ENCODE measurements around the gene C4A. TPM values are rescaled to one million over a fixed set of nuclear protein-coding genes. Genes with fewer than 3 reads are reported as not detected.

C4A gene
- total RNA-seq, 1 donor from 2014 or later: 14.1 TPM

- Mint-ChIP-seq H3K27ac (no peak overlapping the region), H3K36me3 (ENCODE audit: insufficient read depth) (peaks cover 11% of the 10 kb centered on the region), H3K4me1 (ENCODE audit: low read depth) (peaks cover 7% of the 10 kb centered on the region), H3K4me3 (ENCODE audit: low read depth) (no peak overlapping the region), H3K9me3 (ENCODE audit: low read depth) (no peaks in the 10 kb centered on the region), H3K27me3 (no peaks in the 10 kb centered on the region)
- DNase-seq (ENCODE audit: low spot score, unreplicated experiment): no peak
- no peak for TF ChIP-seq CTCF (IDR thresholded peaks at IDR 0.05; ENCODE audit: unreplicated experiment)
These were observed 13.9 kb upstream of the C4A start for GRCh38 chr6:31967926-31968320.

GRCh38 chr6:31968326-31968725 is 13.5 kb upstream of the C4A start:
- Mint-ChIP-seq H3K27me3 (no peaks in the 10 kb centered on the region), H3K4me3 (ENCODE audit: low read depth) (no peak overlapping the region), H3K4me1 (ENCODE audit: low read depth) (peaks cover 11% of the 10 kb centered on the region), H3K36me3 (ENCODE audit: insufficient read depth) (peaks cover 12% of the 10 kb centered on the region), H3K27ac (no peak overlapping the region), H3K9me3 (ENCODE audit: low read depth) (no peaks in the 10 kb centered on the region)
- TF ChIP-seq CTCF (IDR thresholded peaks at IDR 0.05; ENCODE audit: unreplicated experiment): no peak
- no peak for DNase-seq (ENCODE audit: low spot score, unreplicated experiment)

- Mint-ChIP-seq H3K4me3 (ENCODE audit: low read depth) (no peak overlapping the region), H3K27ac (peak overlapping the region; percentile 77), H3K4me1 (ENCODE audit: low read depth) (peaks cover 12% of the 10 kb centered on the region), H3K9me3 (ENCODE audit: low read depth) (no peaks in the 10 kb centered on the region), H3K27me3 (no peaks in the 10 kb centered on the region), H3K36me3 (ENCODE audit: insufficient read depth) (peaks cover 9% of the 10 kb centered on the region)
- DNase-seq (ENCODE audit: low spot score, unreplicated experiment): no peak
- no peak for TF ChIP-seq CTCF (IDR thresholded peaks at IDR 0.05; ENCODE audit: unreplicated experiment)
These were observed 12.8 kb upstream of the C4A start for GRCh38 chr6:31968791-31969711.

GRCh38 chr6:31969712-31970603 is 11.9 kb upstream of the C4A start:
- Mint-ChIP-seq H3K4me3 (ENCODE audit: low read depth) (peak overlapping the region; percentile 61), H3K36me3 (ENCODE audit: insufficient read depth) (peaks cover 14% of the 10 kb centered on the region), H3K9me3 (ENCODE audit: low read depth) (no peaks in the 10 kb centered on the region), H3K27ac (peak overlapping the region; percentile 77), H3K27me3 (no peaks in the 10 kb centered on the region), H3K4me1 (ENCODE audit: low read depth) (peaks cover 12% of the 10 kb centered on the region)
- DNase-seq (ENCODE audit: low spot score, unreplicated experiment): no peak
- TF ChIP-seq CTCF (IDR thresholded peaks at IDR 0.05; ENCODE audit: unreplicated experiment): no peak

- peak overlapping the region; percentile 100 for H3K27ac Mint-ChIP-seq
- TF ChIP-seq CTCF (IDR thresholded peaks at IDR 0.05; ENCODE audit: unreplicated experiment): no peak
- no peaks in the 10 kb centered on the region for H3K9me3 Mint-ChIP-seq (ENCODE audit: low read depth)
- H3K4me1 Mint-ChIP-seq (ENCODE audit: low read depth): peaks cover 12% of the 10 kb centered on the region
- DNase-seq (ENCODE audit: low spot score, unreplicated experiment): no peak
- peak overlapping the region; percentile 95 for H3K4me3 Mint-ChIP-seq (ENCODE audit: low read depth)
- no peaks in the 10 kb centered on the region for H3K27me3 Mint-ChIP-seq
- H3K36me3 Mint-ChIP-seq (ENCODE audit: insufficient read depth): peaks cover 21% of the 10 kb centered on the region
These were observed 11.1 kb upstream of the C4A start for GRCh38 chr6:31970604-31971271.

Measured in progenitor cell of endocrine pancreas (in vitro differentiated cells).